ENCODE measurements around the gene PARD3.

The PARD3 gene

DNA sequence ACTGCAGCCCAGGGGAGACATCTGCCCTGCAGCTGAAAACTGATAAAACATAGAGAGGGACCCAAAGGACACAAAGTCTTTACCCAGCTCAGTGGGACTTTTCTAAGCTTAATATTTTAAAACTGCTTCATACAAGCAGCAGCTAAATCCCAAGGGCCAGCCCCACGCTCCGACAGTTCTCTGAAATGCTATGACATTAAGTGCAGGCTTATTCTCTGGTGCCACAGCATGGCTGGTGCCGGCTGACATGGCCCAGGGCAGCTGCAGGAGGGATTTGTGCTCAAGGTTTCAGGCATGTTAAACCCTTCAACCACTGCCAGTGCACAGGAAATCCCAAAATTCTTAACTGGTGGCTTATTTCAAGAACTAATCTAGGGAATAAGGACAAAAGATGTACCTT, 170.9 kb downstream of the PARD3 start:
- DNase-seq, result no peak

DNA sequence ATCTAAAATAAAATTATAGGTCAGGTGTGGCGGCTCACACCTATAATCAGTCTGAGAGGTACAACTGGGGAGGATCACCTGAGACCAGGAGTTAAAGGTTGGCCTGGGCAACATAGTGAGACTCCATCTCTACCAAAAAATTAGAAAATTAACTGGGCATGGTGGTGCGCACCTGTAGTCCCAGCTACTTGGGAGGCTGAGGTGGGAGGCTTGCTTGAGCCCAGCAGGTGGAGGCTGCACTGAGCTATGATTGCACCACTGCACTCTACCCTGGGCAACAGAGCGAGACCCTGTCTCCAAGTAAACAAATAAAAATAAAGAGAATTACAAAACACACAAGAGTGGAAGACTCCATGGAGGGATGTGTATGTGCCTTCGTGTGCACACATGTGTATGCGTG, 171.5 kb downstream of the PARD3 start:
- DNase-seq, result no peak

DNA sequence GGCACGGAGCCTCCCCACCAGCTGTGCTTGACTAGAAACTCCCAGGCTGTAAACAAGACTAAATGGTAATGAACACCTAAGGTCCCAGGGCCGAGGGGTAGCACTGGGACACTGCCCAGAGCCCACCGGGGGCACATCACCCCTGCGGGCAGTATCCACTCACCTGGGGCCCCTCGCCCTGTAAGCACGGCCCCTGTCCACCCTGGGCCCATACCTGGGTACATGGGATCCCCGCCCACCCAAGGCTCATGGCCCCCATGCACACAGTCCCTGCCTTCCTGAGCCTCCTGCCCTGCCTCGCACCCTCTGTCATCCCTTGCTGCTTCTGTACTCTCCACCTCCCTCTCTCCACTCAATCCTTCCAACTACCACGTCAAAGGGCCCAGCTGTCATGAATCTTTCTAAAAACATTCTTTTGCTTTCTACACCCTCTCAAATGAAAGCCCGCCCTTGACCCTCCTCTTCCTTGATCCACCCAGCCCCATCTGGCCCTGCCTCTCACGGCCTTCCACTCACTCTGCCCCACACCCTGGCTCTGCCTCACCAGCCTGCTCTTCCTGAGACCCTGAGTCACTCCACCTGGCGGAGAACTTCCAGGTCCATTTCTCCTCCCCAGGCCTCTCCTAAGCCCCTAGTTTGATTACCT, 173.1 kb downstream of the PARD3 start:
- no peak for DNase-seq

GRCh38 chr10:34641147-34641912, 173.8 kb downstream of the PARD3 start:
- no peak for DNase-seq

DNA sequence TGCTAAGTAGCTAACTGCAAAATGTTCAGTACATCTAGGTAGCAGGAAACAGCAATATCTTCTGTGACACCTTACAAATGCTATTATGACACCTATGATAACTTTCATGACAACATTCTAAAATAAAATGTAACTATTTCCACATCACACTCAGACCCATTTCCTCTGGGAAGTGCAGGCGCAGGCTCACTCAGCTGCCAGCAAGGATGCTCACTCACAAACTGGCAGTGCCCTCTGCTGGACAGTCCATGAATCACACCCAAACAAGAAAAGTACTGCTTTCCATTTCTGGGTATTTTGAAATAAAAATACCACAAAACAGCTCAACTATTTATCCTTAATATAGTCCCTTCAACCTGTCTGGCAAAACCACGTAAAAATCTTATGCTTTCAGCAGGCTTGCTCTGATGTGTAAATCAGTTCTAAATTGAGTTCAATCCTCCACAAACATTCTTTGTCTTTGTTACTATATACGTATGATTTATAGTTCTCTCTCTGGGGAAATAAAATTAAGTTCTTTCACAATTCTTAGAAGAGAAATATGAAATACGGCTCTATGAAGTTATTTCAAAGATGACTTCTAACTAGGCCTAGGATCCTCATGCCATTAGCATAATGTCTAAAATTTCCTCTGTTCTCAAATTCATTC, 176.6 kb downstream of the PARD3 start:
- DNase-seq, result peak; percentile 50 to 58

GRCh38 chr10:34637418-34637911, 177.6 kb downstream of the PARD3 start:
- DNase-seq, result peak; percentile 4 to 16

DNA sequence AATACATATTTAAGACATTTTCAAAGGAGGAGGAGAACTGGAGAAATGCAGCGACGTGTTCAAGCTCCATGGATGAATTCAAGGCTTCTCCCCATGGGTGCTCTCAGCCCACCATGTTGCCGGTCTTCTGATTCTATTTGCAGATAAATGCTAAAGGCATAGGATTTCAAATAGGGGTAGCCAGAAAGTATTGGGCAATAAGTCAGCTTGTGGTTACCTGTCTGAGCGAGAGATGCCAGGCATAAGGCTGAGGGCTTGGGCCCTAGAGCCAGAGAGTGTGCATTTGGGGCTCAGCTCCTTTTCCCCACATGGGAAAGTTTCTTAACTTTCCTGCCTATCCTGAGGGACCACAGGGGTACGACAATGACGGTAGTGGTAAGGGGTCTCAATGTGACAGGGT, 180.0 kb downstream of the PARD3 start:
- DNase-seq, result no peak

DNA sequence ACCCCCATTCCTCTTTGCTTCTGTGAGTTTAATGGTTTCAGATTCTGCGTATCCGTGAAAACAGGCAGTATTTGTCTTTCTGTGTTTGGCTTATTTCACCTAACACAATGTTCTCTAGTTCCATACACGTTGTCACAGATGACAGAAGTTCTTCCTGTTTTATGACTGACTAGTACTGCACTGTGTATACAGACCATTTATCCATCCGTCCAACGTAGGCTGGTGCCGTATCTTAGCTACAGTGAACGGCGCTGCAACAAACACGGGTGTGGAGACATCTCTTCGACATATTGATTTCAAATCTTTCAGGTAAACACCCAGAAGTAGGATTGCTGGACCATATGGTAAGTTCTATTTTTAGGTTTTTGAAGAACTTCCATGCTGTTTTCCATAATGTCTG, 181.7 kb downstream of the PARD3 start:
- DNase-seq, result no peak

- DNase-seq, result no peak
Measured at GRCh38 chr10:34629084-34629483, 186.0 kb downstream of the PARD3 start.

DNA sequence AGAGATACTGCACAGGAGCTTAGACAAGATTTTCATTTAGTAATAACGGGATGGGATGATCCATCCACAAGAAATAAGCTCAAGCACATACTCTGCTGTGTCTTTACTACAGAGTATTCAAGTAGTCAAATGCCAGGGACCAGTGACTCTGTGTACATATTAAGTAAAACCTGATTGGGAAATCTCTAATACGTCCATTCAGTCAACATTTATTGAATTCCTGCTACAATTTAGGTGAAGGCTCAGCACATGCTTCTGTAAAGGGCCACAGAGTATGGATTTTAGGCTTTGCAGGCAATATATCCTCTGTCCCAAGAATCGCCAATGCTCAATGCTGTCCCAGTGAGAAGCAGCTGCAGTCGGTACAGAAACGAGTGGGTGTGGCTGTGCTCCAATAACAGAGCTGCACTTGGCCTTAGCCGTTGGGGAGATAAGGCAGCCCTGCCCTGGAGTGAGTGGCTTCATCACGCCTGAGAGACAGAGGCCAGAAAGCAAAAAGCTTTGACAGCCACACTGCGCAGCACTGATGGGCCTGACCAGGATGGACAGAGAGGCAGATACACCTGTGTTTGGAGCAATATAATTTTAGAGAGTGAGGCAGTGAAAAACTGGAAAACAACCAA, 186.8 kb downstream of the PARD3 start:
- DNase-seq, result no peak

- no peak for DNase-seq
Measured at GRCh38 chr10:34627741-34628140, 187.4 kb downstream of the PARD3 start.

GRCh38 chr10:34627331-34627730, 187.8 kb downstream of the PARD3 start:
- DNase-seq, result peak in 1 of 2 experiments; percentile 1

DNA sequence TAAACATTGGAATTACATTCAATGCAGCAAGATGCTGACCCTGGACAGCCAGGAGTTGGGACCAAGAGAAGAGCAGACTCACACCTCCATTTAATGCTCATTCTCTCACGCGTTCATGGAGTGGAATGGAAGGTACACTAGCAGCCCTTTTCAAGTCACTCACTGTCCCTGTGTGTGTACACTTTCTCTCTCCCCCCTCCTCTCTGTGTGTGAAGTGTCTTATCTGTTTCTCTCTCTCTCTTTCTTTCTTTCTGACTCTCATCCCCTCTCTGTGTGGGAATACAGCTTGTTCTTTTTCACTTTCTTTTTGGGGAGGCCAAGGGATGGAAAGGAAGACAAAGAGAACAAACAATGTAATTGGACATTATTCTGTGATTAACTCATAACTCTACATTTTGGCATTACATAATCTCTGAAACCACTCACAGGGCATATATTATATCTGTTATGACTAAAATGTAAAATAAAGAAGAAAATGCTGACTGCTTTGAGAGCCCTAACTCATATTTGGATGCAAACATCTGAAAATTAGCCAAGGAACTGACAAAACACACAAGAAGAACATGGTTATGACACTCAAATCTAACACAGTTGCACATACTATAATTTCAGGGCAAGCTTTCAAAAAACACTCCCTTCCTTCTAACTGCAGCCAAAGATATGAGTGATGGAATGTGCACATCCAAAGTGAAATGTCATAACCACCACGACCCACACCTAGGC, 188.8 kb downstream of the PARD3 start:
- DNase-seq, result no peak

GRCh38 chr10:34624323-34625153, 190.6 kb downstream of the PARD3 start:
- no peak for DNase-seq

- DNase-seq, result no peak
Measured at GRCh38 chr10:34622945-34623344, 192.2 kb downstream of the PARD3 start.

- no peak for DNase-seq
Measured at GRCh38 chr10:34618611-34619010, 196.5 kb downstream of the PARD3 start.

DNA sequence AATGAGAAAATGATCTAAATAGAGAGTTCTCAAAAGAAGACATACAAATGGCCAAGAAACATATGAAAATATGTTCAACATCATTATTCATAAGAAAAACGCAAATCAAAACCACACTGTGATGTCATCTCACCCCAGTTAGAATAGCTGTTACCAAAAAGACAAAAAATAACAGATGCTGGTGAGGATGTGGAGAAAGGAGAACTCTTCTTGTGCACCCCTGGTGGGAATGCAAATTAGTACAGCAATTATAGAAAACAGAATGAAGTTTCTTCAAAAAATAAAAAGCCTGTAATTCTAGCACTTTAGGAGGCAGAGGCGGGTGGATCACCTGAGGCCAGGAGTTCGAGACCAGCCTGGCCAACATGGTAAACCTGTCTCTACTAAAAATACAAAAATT, 199.3 kb downstream of the PARD3 start:
- DNase-seq, result no peak

DNA sequence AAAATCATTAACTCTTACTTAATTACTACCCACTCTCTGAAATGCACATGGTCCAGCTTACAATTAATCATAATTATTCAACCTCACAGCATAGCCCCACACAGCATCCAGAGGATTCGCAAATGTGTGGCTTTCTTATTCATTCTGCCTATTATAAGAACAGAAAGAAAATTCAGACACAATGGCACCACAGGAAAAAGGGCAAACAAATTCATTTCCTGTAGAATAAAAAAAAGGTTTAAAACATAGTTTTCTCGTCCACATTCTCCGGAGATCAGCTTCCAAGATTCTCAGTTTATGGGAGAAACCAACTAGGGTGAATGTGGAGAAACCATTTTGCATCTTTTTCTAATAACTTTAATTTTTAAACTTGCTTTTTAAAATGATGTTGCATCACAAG, 201.6 kb downstream of the PARD3 start:
- no peak for DNase-seq

DNA sequence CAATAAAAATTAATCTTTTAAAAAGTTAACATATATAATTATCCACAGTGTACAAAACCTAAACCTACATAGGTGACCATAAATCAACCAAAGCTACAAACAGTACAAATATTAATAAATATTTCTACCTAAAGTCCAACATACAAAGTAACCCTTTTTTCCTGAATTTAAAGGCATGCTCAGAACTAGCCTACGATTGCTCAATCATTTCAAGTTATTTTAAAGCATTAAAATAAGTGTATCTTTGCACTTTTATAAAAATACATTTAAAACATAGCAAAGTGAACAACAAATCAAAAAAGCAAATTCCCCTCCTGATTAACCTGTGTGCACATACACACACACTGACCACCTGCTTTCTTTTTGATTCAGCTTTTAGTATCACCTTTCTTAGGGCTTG, 202.2 kb downstream of the PARD3 start:
- no peak for DNase-seq

GRCh38 chr10:34612446-34612845, 202.7 kb downstream of the PARD3 start:
- no peak for DNase-seq

- DNase-seq, result no peak
Measured at GRCh38 chr10:34609287-34609940, 205.7 kb downstream of the PARD3 start.
